22Rv1 (cell line): ENCODE measurements around the gene TLE6.
"Not testable (repeated sequence)": the region's sequence is repeated elsewhere in the genome, so short reads cannot be mapped to it uniquely, and the experiment has no call there.

Experiments used
- H3K27ac ChIP-seq: fragments of 450-650 bp; 2 replicates; pipeline ENCODE4 v1.5.1; 2017
- CTCF ChIP-seq: fragments of 450-650 bp; IDR thresholded peaks from 2 replicates; pipeline ENCODE4 v1.5.1; 2017; ENCODE audit warnings: mild to moderate bottlenecking
- ZFX ChIP-seq: fragments of 450-650 bp; IDR thresholded peaks from 2 replicates; pipeline ENCODE4 v1.6.1; 2017; ENCODE audit warnings: antibody characterized with exemption, borderline replicate concordance

Gene TLE6

DNA sequence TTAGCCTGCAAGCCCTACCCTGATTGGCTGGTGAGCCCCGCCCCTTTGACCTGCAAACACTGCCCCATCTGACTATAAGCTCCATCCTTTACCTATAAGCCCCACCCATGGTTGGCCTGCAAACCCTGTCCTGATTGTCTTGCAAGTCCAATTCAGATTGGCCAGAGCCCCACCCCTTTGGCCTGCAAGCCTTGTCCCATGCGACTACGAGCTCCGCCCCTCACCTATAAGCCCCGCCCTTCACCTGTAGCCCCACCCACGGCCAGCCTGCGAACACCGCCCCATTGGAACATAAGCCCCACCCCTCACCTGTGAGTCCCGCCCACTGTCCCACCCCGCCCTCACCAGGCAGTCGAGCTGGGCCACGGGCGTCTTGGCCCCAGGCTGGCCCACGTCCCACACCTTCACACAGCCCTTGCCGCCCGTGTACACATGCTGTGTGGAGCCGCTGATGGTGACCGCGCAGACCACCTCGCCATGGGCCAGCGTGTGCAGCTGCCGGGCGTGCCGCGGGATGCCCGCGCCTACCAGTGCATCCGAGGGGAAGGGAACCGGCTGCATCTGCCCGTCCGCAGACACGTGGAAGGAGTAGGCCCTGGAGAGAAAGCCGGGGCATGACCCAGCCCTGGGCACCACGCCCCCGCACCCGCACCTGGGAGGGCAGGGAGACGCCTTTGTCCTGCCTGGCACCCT is 28.9 kb downstream of the TLE6 start:
- no peak for TF ChIP-seq ZFX
- no peak for TF ChIP-seq CTCF
- no peak overlapping the region for H3K27ac ChIP-seq

DNA sequence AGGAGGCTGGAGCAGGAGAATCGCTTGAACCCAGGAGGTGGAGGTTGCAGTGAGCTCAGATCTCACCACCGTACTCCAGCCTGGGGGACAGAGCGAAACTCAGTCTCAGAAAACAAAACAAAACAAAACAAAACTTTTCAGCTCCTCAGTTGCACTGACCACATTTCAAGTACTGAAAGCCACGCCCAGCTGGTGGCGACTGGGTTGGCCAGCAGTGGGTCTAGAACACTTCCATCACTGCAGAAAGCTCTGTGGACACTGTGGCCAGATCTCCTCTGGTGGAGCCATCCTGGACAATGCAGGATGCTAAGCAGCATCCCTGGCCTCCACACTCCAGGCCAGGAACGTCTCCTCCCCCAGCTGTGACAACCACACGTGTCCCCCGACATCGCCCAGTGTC is 30.6 kb downstream of the TLE6 start:
- no peak overlapping the region for H3K27ac ChIP-seq
- TF ChIP-seq CTCF (no peak), ZFX (no peak)

DNA sequence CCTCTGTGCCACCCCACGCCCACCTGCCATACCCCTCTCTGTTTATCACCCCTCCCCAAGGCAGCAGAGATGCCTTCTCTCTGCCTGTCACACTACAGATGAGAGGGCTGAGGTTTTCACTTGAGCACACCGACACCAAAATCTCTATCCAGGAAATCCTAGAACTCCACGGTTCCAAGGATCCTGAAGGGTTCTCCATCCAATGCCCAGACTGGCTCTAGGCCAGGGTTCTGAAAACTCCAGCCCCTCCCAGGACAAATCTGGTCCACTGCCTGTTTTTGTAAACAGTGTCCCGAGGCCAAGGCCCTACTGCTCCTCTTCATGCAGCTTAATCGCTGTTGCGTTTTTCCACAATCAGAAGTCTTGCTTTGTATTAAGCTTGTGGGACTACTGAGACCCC is 31.6 kb downstream of the TLE6 start:
- TF ChIP-seq CTCF (no peak), ZFX (no peak)
- no peak overlapping the region for H3K27ac ChIP-seq

GRCh38 chr19:3010871-3011270 is 33.5 kb downstream of the TLE6 start:
- TF ChIP-seq ZFX, result no peak
- no peak for TF ChIP-seq CTCF
- H3K27ac ChIP-seq, result no peak overlapping the region

DNA sequence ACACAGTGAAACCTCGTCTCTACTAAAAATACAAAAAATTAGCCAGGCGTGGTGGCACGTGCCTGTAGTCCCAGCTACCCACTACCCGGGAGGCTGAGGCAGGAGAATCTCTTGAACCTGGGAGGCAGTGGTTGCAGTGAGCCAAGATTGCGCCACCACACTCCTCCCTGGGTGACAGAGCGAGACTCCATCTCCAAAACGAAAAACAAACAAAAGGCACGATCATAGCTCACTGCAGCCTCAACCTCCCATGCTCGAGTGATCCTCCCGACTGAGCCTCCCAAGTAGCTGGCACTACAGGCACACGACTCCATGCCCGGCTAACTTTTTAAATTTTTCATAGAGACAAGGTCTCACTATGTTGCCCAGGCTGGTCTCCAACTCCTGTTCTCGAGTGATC is 34.7 kb downstream of the TLE6 start:
- not testable (repeated sequence) for H3K27ac ChIP-seq

- TF ChIP-seq ZFX, result no peak
- TF ChIP-seq CTCF, result no peak
These were observed 35.4 kb downstream of the TLE6 start for GRCh38 chr19:3012621-3013262.

DNA sequence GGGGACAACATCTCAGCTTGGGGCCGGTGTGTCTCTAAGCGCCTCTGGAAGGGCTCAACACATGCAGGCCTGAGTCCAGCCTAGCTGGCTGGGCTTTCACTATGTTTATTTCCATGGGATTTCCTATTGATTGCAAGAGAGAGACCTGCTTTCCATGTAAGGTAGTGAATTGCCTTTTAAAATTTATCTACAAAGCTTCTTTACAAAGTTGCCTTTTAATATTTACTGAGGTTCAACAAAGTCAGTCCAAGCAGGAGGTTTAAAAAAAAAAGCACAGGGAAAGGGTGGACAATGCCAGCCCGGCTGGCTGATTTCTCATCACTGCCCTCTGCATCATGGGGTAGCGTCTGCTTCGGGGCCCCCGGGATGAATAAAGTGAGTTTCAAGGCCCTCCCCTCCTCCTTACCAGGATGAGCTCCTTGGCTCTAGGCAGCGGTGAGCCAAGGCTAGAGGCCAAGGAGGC is 35.9 kb downstream of the TLE6 start:
- TF ChIP-seq ZFX (no peak), CTCF (no peak)
- no peak overlapping the region for H3K27ac ChIP-seq

More at GRCh38 chr19:3012621-3013262, 35.4 kb downstream of the TLE6 start:
- no peak overlapping the region for H3K27ac ChIP-seq
